NCI-H510A treated with DMSO at 0.1 percent for 48 hours (cell line): Measurements from ENCODE around the gene BTF3L4.

ENCODE experiments used
- DNase-seq: peaks from one replicate; lab custom pipeline; 2025; lab: John Stamatoyannopoulos, UW

The BTF3L4 gene

DNA sequence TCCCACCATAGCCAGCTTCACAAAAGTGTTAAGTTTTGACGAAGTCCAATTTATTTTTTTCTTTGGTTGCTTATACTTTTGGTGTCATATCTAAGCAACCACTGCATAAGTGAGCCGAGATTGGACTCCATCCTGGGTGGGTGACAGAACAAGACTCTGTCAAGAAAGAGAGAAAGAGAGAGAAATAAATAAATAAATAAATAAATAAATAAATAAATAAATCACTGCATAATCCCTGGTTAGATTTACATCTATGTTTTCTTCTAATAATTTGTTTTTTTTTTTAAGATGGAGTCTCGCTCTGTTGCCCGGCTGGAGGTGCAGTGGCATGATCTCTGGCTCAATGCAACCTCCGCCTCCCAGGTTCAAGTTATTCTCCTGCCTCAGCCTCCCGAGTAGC lies 67.5 kb downstream of the BTF3L4 start:
- DNase-seq = no peak

DNA sequence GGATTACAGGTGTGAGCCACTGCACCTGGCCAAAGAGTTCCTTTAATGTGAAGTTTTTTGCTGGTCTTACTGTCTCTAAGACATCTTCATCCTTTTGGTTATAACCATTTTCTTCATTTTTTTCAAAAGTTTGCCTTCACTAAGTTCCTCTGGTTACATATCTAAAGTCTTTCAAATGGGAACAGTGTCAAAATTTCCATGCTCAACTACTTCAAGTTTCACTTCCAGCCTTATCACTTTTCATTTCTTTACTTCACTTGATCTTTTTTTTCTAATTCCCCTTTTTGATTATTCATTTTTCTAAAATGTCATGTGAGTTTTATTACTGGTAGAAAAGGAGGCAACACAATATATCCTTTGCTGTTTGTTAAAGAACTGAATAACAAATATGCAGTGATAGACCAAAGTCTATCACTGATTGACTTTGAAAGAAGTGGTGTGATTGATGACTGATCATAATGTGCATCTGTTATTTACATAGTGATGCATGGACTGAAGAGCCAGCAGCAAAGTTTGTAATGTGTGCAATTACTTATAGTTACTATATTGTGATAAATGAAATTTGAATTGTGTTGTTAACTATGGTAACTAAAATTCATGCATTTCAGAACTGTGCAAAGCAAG lies 69.8 kb downstream of the BTF3L4 start:
- no peak for DNase-seq

GRCh38 chr1:52127181-52128180 lies 71.4 kb downstream of the BTF3L4 start:
- peak; percentile 49 for DNase-seq

DNA sequence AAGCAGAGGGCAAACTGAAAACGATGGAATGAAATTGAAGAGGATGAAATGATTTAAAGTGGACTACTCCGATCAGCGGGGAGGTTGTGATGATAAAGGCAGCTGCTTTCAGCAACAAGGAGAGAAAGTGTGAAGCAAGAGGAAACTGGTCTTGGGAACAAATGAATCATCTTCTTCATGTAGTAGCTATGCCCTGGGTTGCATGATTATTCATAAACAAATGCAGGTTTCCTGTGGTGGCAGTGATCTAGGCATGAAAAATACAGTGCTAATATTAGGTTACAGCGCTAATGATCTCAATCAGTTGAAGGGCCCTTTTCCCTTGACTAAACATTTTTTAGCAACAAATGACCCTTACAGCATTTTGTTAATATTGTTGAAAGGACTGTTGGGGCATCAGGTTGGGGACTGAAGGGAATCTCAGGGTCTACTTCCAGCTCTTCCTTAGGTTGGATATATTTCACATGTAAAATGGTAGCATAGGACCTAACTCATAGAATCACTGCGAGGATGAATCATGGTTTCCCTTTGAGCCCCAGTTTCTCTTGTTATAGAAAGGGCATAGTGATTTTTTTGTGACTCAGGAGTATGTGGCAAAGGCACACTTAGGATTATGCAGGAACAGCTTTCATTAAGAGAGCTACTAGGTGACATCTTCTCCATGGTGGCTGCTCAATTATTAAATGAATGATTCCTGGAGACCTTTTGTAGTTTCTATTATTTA lies 83.9 kb downstream of the BTF3L4 start:
- no peak for DNase-seq
